BLaER1 (cell line): ENCODE results near the gene TMEM9B.

Experiments
- H3K27ac ChIP-seq: shearing (Covaris generic); formaldehyde crosslinking; 2 replicates; pipeline ENCODE4 v1.8.1; 2022
- H3K27me3 ChIP-seq: shearing (Covaris generic); formaldehyde crosslinking; 2 replicates; pipeline ENCODE4 v1.8.1; 2022
- H3K36me3 ChIP-seq: shearing (Covaris generic); formaldehyde crosslinking; 2 replicates; pipeline ENCODE4 v1.8.1; 2022
- H3K4me1 ChIP-seq: shearing (Covaris generic); formaldehyde crosslinking; 2 replicates; pipeline ENCODE4 v1.8.1; 2022
- H3K4me2 ChIP-seq: shearing (Covaris generic); formaldehyde crosslinking; 2 replicates; pipeline ENCODE4 v1.8.1; 2022
- H3K4me3 ChIP-seq: shearing (Covaris generic); formaldehyde crosslinking; 2 replicates; pipeline ENCODE4 v1.8.1; 2022
- H3K9ac ChIP-seq: shearing (Covaris generic); formaldehyde crosslinking; 2 replicates; pipeline ENCODE4 v1.8.1; 2022
- H3K9me3 ChIP-seq: shearing (Covaris generic); formaldehyde crosslinking; 2 replicates; pipeline ENCODE4 v1.8.1; 2022
- H4K20me1 ChIP-seq: shearing (Covaris generic); formaldehyde crosslinking; 2 replicates; pipeline ENCODE4 v1.8.1; 2022
- Cebpa-rat ChIP-seq: shearing (Covaris generic); IDR thresholded peaks from 2 replicates; pipeline ENCODE4 v1.8.1; 2022

TMEM9B gene

GRCh38 chr11:8914661-8915018, 49.6 kb downstream of the TMEM9B start:
- Histone ChIP-seq H3K9ac (no peak overlapping the region), H3K4me1 (peaks cover 41% of the 10 kb centered on the region), H3K27me3 (no peaks in the 10 kb centered on the region), H3K4me3 (peak overlapping the region; percentile 56), H3K36me3 (peaks cover 45% of the 10 kb centered on the region), H4K20me1 (no peaks in the 10 kb centered on the region), H3K4me2 (peak overlapping the region; percentile 86), H3K27ac (0 out of 2 replicates have a peak overlapping the region, but pooled peaks have one; percentile 54), H3K9me3 (no peaks in the 10 kb centered on the region)
- TF ChIP-seq Cebpa-rat, result no peak

GRCh38 chr11:8913961-8914660, 50.1 kb downstream of the TMEM9B start:
- Histone ChIP-seq H3K4me1 (peaks cover 42% of the 10 kb centered on the region), H3K36me3 (peaks cover 40% of the 10 kb centered on the region), H3K9ac (peak overlapping the region; percentile 57; the same call in 1 of the 2 replicates), H3K27ac (peak overlapping the region; percentile 54), H4K20me1 (no peaks in the 10 kb centered on the region), H3K4me2 (peak overlapping the region; percentile 86), H3K4me3 (peak overlapping the region; percentile 56), H3K27me3 (no peaks in the 10 kb centered on the region), H3K9me3 (no peaks in the 10 kb centered on the region)
- TF ChIP-seq Cebpa-rat, result no peak

DNA sequence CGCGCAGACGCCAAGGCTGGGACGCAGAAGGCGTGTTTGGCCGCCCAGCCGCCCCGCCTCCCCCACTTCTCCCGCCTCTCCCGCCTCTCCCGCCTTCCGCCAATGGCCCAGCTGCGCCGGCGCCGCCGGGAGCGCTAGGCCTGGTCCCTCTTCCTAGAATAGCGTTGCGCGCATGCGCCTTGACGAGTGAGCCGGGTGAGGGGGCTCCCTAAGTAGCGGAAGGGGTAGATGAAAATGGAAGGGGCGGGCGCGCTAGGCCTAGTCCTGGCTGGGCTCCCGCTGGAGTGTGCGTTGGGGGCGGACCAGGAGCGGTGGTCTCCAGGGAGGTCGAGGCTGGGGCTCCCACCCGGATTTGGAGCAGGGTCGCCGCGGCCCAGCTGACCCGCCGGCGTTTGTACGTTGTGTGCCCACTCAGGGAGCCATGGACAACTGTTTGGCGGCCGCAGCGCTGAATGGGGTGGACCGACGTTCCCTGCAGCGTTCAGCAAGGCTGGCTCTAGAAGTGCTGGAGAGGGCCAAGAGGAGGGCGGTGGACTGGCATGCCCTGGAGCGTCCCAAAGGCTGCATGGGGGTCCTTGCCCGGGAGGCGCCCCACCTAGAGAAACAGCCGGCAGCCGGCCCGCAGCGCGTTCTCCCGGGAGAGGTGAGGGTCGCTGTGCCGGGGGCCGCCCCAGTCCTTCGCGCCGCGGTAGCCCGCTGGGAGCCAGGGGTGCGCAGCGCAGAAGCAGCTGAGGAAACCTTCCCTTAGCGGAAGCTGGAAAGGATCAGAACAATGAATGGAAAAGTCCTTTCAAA, 53.0 kb downstream of the TMEM9B start, which contains the start of gene AKIP1:
TSS of gene AKIP1 (plus strand) at position 161 of the 795 bp plus-strand sequence. CDS start at position 422, 261 bp downstream.
- no peak for TF ChIP-seq Cebpa-rat
- Histone ChIP-seq H3K4me3 (peak within 1 kb of the TSS; percentile 92), H4K20me1 (no peaks in the 10 kb centered on the region), H3K9ac (peak within 1 kb of the TSS; percentile 93), H3K9me3 (no peaks in the 10 kb centered on the region), H3K4me2 (peak within 1 kb of the TSS; percentile 89), H3K4me1 (peaks cover 42% of the 10 kb centered on the region), H3K27me3 (no peaks in the 10 kb centered on the region), H3K27ac (peak within 1 kb of the TSS; percentile 89), H3K36me3 (peaks cover 11% of the 10 kb centered on the region)

DNA sequence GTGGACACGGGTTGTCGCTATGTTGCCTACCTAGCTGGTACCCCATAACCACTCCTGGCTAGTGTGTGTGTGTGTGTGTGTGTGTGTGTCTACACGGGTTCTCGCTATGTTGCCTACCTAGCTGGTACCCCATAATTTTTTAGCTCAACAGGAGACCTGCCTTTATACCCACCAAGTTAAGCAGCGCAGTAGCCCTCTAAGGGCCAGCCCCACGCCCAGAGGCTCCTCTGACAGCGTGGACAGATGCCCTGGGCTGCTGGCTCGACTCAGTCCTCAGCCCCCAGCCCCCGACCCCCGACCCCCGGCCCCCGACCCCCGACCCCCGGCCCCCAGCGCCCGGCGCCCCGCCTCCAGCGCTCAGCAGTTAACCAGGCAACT, 53.6 kb downstream of the TMEM9B start:
- Histone ChIP-seq H3K36me3 (peaks cover 5% of the 10 kb centered on the region), H3K27ac (no peak overlapping the region), H3K4me3 (peak overlapping the region; percentile 92), H3K27me3 (no peaks in the 10 kb centered on the region), H4K20me1 (no peaks in the 10 kb centered on the region), H3K4me2 (peak overlapping the region; percentile 89), H3K9me3 (no peaks in the 10 kb centered on the region), H3K9ac (peak overlapping the region; percentile 66), H3K4me1 (peaks cover 42% of the 10 kb centered on the region)
- TF ChIP-seq Cebpa-rat, result no peak

- Histone ChIP-seq H3K4me2 (no peak overlapping the region), H3K4me1 (peaks cover 19% of the 10 kb centered on the region), H3K4me3 (no peak overlapping the region), H3K9ac (no peak overlapping the region), H3K27ac (no peak overlapping the region), H3K36me3 (no peaks in the 10 kb centered on the region), H3K27me3 (no peaks in the 10 kb centered on the region), H4K20me1 (no peaks in the 10 kb centered on the region), H3K9me3 (no peaks in the 10 kb centered on the region)
- no peak for TF ChIP-seq Cebpa-rat
Measured at GRCh38 chr11:8908099-8908498, 56.1 kb downstream of the TMEM9B start.

DNA sequence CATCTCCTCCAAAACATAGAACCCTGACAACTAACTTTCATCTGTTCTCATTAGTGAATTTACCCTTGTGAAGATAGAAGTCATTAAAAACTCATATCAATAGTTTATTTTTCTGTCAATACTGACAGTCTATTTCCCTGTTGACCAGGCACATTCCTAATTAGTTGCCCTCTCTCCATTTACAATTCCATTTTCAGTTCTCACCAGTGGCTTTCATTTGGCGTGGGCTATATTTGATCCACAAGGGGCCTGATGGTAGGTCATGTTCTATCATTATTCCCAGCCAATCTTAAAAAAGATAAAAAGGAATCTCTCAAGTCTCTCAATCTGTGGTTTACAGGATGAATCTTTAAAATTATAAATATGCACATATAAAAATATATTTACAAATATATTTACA, 57.1 kb downstream of the TMEM9B start:
- peaks cover 9% of the 10 kb centered on the region for H3K4me1 ChIP-seq
- TF ChIP-seq Cebpa-rat, result no peak

GRCh38 chr11:8905528-8906165, 58.6 kb downstream of the TMEM9B start:
- peaks cover 12% of the 10 kb centered on the region for H3K9me3 ChIP-seq
- TF ChIP-seq Cebpa-rat, result no peak
- H3K36me3 ChIP-seq, result no peaks in the 10 kb centered on the region
- H3K4me1 ChIP-seq, result peaks cover 8% of the 10 kb centered on the region
- H3K27me3 ChIP-seq, result no peaks in the 10 kb centered on the region
- no peak overlapping the region for H3K4me2 ChIP-seq
- H3K4me3 ChIP-seq, result no peak overlapping the region
- H3K9ac ChIP-seq, result no peak overlapping the region
- no peaks in the 10 kb centered on the region for H4K20me1 ChIP-seq
- no peak overlapping the region for H3K27ac ChIP-seq

More for the DNA sequence above, 57.1 kb downstream of the TMEM9B start:
- H3K4me2 ChIP-seq, result no peak overlapping the region
- H3K27me3 ChIP-seq, result no peaks in the 10 kb centered on the region
- H3K4me3 ChIP-seq, result no peak overlapping the region
- no peaks in the 10 kb centered on the region for H3K36me3 ChIP-seq
- no peak overlapping the region for H3K9ac ChIP-seq
- no peaks in the 10 kb centered on the region for H4K20me1 ChIP-seq
- no peak overlapping the region for H3K27ac ChIP-seq
- H3K9me3 ChIP-seq, result peaks cover 5% of the 10 kb centered on the region; the same call in 1 of the 2 replicates

- Histone ChIP-seq H3K9ac (no peak overlapping the region), H3K4me3 (no peak overlapping the region)
- no peak for TF ChIP-seq Cebpa-rat
Measured at GRCh38 chr11:8899119-8899753, 65.0 kb downstream of the TMEM9B start.

More at GRCh38 chr11:8899119-8899753, 65.0 kb downstream of the TMEM9B start:
- Histone ChIP-seq H3K36me3 (0 out of 2 replicates have a peak, but pooled peaks cover 3% of the 10 kb centered on the region), H3K27ac (no peak overlapping the region), H3K27me3 (no peaks in the 10 kb centered on the region), H3K4me1 (no peaks in the 10 kb centered on the region), H3K9me3 (peaks cover 46% of the 10 kb centered on the region), H3K4me2 (no peak overlapping the region), H4K20me1 (no peaks in the 10 kb centered on the region)
